ENCODE measurements around the gene POLR2I.

- TF ChIP-seq CTCF (IDR thresholded peaks at IDR 0.05) (no peak), POLR2A (IDR thresholded peaks at IDR 0.05) (peak in 1 of 2 donors; percentile 53)
Measured at GRCh38 chr19:36115453-36116343, 1.0 kb upstream of the POLR2I start, which contains the start of gene TBCB.

Data from heart left ventricle (tissue), 13 donors.